GM10266 (cell line): ENCODE results near the gene CFP.

Experiments used
- DNase-seq: peaks from one replicate; pipeline ENCODE4 v3.0.0; 2012; ENCODE audit errors: extremely low spot score
- CTCF ChIP-seq: IDR thresholded peaks from 2 replicates; pipeline ENCODE4 v1.5.1; 2012; ENCODE audit warnings: mild to moderate bottlenecking, low read depth; ENCODE audit not compliant: control insufficient read depth, insufficient read depth; ENCODE audit errors: missing control alignments

CFP gene

GRCh38 chrX:47587906-47588735 lies 41.6 kb downstream of the CFP start:
- DNase-seq, result no peak

GRCh38 chrX:47587091-47587891 lies 42.4 kb downstream of the CFP start:
- TF ChIP-seq CTCF, result no peak
- DNase-seq, result no peak

More at GRCh38 chrX:47587906-47588735, 41.6 kb downstream of the CFP start:
- TF ChIP-seq CTCF, result no peak

- no peak for DNase-seq
Measured at GRCh38 chrX:47586043-47586787, 43.5 kb downstream of the CFP start.

GRCh38 chrX:47585273-47585672 lies 44.5 kb downstream of the CFP start:
- no peak for DNase-seq
- no peak for TF ChIP-seq CTCF

More at GRCh38 chrX:47586043-47586787, 43.5 kb downstream of the CFP start:
- TF ChIP-seq CTCF, result no peak

DNA sequence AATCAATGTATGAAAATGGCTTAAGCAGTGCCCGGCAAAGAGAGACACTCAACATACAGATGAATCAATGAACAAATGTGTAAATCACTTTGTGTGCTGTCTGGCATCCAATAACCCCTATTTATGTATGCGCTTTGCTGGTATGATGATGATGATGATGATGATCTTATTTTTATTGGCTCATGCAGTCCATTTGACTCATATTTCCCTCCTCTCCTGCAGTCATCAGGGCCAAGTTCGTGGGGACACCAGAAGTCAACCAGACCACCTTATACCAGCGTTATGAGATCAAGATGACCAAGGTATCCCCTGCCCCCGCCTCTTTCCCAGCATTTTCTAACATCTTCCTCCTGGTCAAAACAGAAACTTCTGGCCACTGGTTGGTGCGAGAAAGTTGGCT lies 45.0 kb downstream of the CFP start:
- no peak for TF ChIP-seq CTCF
- no peak for DNase-seq

DNA sequence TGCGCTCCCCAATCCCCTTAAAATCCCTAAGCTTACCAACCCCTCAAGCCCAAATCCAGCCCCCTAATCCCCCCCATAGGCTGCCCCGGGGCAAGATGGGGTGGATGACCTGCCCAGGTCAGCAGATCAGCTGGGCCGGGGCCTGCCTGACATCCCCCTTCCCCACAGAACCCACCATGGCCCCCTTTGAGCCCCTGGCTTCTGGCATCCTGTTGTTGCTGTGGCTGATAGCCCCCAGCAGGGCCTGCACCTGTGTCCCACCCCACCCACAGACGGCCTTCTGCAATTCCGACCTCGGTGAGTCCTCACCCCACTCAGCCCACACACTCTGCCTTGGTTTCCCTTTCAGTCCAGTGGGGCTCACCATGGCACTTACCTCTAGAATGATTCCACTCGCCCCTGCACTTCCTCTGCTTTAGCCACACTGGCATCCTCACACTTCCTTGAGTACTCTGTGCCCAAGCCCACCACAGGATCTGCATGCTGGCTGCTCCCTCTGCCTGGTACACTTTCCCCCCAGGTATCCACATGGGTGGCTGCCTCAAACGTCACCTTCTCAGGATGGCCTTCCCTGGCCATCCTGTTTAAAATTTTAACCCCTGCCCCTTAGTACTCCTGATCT lies 46.4 kb downstream of the CFP start:
- TF ChIP-seq CTCF, result no peak
- no peak for DNase-seq
